ENCODE results near the gene MAN1B1. TPM values are rescaled to one million over a fixed set of nuclear protein-coding genes. Genes with fewer than 3 reads are reported as not detected.

MAN1B1 gene
- total RNA-seq (10 to 100 TPM; 22.0 to 33.5 (median 26.0) TPM), polyA plus RNA-seq (10 to 100 TPM; 83.6 to 86.0 TPM)

GRCh38 chr9:137086531-137087408, at the start of gene MAN1B1:
TSS of gene MAN1B1 (plus strand) at chr9:137086985. CDS start at chr9:137087000, 15 bp downstream.
- FAIRE-seq (no peak), DNase-seq (peak; percentile 99 to 100 (median 100)), ATAC-seq (peak; percentile 89 to 93 (median 92))
- peaks cover 0 to 5% (median 5%) of the 10 kb centered on the region in 3 donors for H3K4me1 ChIP-seq
- intact Hi-C loops (cut with DNase I), result no loop called here
- no peaks in the 10 kb centered on the region for H3K36me3 ChIP-seq
- H3K4me3 ChIP-seq, result peak within 1 kb of the TSS; percentile 71 to 82 (median 74)
- TF ChIP-seq CTCF (IDR thresholded peaks at IDR 0.05), result no peak
- no peaks in the 10 kb centered on the region for H3K27me3 ChIP-seq
- H3K9me3 ChIP-seq, result no peaks in the 10 kb centered on the region
- peak within 1 kb of the TSS; percentile 83 to 92 (median 88) for H3K27ac ChIP-seq
- WGBS, 2 donors, result 0 to 1% methylated on average over 94 to 101 of the region's 101 CpGs

- Histone ChIP-seq H3K4me1 (no peaks in the 10 kb centered on the region), H3K4me3 (no peak overlapping the region), H3K9me3 (no peaks in the 10 kb centered on the region), H3K36me3 (peaks cover 0 to 7% (median 0%) of the 10 kb centered on the region in 3 donors), H3K27me3 (no peaks in the 10 kb centered on the region), H3K27ac (no peak overlapping the region)
- DNase-seq, result no peak
- no peak for ATAC-seq
- WGBS, 2 donors, result 61% methylated on average over 13 of the region's 13 CpGs
- no peak for FAIRE-seq
- TF ChIP-seq CTCF (IDR thresholded peaks at IDR 0.05), result no peak
- intact Hi-C loops (cut with DNase I), result loop anchor here in 2 of 3 donors (5.0 kb wide), 2 partner anchors 90 to 250 kb away; partner anchors contain the start of gene C8G (in 1 of the 2)
Measured at GRCh38 chr9:137037035-137037434, 49.8 kb upstream of the MAN1B1 start.

GRCh38 chr9:137037483-137037882, 49.3 kb upstream of the MAN1B1 start:
- WGBS, 2 donors, result 85 to 88% methylated on average over 10 of the region's 10 CpGs
- DNase-seq (no peak), ATAC-seq (no peak), FAIRE-seq (no peak)
- Histone ChIP-seq H3K4me1 (no peaks in the 10 kb centered on the region), H3K9me3 (no peaks in the 10 kb centered on the region), H3K27ac (no peak overlapping the region), H3K27me3 (no peaks in the 10 kb centered on the region), H3K4me3 (no peak overlapping the region), H3K36me3 (peaks cover 0 to 7% (median 0%) of the 10 kb centered on the region in 3 donors)
- no peak for TF ChIP-seq CTCF (IDR thresholded peaks at IDR 0.05)
- intact Hi-C loops (cut with DNase I), result loop anchor here in 2 of 3 donors (5.0 kb wide), 2 partner anchors 90 to 250 kb away; partner anchors contain the start of gene C8G (in 1 of the 2)

GRCh38 chr9:137038916-137039315, 47.9 kb upstream of the MAN1B1 start:
- no peaks in the 10 kb centered on the region for H3K27me3 ChIP-seq
- DNase-seq (no peak), FAIRE-seq (no peak), ATAC-seq (no peak)
- H3K27ac ChIP-seq, result no peak overlapping the region
- H3K4me1 ChIP-seq, result peaks cover 0 to 2% (median 0%) of the 10 kb centered on the region in 3 donors
- 84 to 85% methylated on average over 9 of the region's 9 CpGs for WGBS, 2 donors
- H3K36me3 ChIP-seq, result peaks cover 0 to 7% (median 0%) of the 10 kb centered on the region in 3 donors
- TF ChIP-seq CTCF (IDR thresholded peaks at IDR 0.05), result no peak
- intact Hi-C loops (cut with DNase I), result loop anchor here in 2 of 3 donors (5.0 kb wide), 2 partner anchors 92 to 252 kb away; partner anchors contain the start of gene C8G (in 1 of the 2)
- no peak overlapping the region for H3K4me3 ChIP-seq
- no peaks in the 10 kb centered on the region for H3K9me3 ChIP-seq

All from pancreas (tissue), 10 donors.